DLD1 (cell line): ENCODE data around the gene KIF13A.
"Not testable (repeated sequence)": the region's sequence is repeated elsewhere in the genome, so short reads cannot be mapped to it uniquely, and the experiment has no call there.

Experiments
- in situ Hi-C: cut with HindIII; loops from 2 replicates; pipeline ENCODE4 v1.10.0; 2017; ENCODE audit warnings: low sequenced_read_pairs

The KIF13A gene

DNA sequence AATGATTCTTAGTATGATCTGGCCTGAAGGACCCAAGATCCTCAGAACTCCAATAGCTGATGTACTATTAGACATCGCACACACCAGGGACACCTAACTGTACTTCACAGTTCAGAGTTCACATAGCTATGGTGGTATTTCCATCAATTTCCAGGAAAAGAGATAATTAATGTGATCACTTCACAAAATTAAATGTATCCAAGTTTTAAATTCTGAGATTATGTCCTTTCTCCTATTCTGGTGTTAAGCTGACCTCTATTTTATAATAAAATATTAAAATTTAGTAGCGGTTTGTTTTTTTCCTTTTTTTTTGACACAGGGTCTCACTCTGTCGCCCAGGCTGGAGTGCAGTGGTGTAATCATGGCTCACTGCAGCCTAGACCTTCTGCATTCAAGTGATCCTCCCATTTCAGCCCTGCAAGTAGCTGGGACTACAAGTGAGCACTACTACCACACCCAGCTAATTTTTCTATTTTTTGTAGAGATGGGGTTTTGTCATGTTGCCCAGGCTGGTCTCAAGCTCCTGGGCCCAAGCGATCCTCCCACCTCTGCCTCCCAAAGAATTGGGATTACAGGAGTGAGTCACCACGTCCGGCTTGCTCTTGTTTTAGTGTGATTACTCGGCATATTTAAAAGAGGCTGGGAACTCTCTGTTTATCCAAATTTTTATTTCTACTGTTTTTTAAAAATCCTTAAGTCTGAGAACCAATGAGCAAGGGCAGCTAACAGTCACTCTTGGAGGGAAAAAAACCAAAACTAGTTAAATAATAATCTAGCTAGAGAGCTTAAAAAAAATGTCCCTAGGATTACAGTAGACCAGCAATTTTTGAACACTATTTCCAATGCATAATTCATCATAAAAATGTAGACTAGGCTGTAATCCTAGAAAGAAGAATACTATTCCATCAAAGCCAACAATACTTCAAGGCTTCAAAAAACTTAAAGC lies 16.0 kb downstream of the KIF13A start:
- in situ Hi-C loops = loop anchor here (25.0 kb wide), 1 partner anchor 159 kb away; no protein-coding TSS in a partner anchor

DNA sequence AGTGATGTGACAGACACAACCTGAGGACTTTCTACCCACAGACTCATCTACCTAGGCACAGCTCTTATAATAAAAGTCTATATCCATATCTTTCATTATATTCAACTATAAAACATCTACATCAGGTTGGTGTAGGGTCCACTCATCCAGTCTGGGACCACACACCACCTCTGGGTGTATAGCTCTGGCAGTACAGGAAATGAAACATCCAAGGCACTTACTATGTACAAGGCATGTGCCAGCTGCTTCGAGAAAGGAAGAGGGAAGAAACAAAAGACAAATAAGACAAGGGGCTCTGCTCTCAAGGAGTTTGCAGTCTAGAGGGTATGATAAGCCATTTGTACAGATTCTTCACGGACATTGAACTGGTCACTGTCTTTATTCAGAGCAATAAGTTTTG lies 18.6 kb downstream of the KIF13A start:
- in situ Hi-C loops = loop anchor here (25.0 kb wide), 1 partner anchor 157 kb away; no protein-coding TSS in a partner anchor

DNA sequence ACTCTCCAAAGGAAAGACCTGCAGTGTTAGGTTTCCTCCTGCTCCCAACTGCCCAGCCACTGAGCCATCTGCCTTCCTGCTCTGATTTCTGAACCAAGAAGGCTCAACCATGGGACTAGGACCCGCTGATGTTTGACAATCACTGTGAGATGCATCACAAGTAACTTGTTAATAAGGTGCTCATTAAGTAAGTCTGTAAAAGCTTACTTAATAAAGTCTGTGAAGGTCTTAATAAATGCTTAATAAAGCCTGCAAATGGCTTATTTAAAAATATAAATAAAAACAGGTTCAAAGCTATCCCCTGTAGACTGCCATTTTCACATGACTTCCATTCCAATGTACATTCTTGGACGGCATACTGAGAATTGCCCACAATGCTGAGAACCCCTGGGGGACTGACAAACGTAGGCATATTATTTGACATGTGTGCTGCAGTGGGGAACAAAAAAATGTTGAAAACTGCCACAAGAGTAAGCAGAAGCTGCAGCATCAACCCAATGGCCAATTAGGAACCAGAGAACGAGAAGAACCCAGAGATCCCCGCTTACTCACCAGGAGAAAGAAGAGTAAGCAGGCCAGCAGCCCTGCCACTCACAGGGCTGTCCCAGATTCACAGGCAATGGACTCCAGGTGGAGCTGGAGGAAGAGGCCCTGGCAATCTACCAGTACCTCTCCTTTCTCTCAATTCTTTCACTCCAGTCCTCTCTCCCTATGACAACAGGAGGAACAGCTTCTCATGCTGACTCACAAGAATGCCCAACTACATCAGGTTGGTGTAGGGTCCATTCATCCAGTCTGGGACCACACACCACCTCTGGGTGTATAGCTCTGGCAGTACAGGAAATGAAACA lies 19.5 kb downstream of the KIF13A start:
- in situ Hi-C loops = loop anchor here (25.0 kb wide), 1 partner anchor 156 kb away; no protein-coding TSS in a partner anchor

DNA sequence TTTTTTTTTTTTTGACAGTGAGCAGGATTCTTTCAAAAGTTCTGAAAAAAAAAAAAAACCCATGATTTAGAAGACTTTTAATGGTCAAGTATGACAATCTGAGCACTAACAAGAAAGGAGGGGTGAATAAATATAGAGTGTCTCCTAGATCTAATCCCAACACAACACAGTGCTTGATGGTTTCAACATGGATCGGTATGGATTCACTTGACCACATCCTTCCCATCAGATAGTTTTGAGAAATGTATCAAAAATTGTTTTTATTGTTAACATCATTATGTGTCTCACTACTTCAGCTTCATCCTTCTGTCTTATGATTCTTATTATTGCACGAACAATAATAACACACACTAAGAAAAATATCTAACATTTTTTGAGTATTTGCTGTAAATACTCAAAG lies 21.0 kb downstream of the KIF13A start:
- in situ Hi-C loops = loop anchor here (25.0 kb wide), 1 partner anchor 154 kb away; no protein-coding TSS in a partner anchor

DNA sequence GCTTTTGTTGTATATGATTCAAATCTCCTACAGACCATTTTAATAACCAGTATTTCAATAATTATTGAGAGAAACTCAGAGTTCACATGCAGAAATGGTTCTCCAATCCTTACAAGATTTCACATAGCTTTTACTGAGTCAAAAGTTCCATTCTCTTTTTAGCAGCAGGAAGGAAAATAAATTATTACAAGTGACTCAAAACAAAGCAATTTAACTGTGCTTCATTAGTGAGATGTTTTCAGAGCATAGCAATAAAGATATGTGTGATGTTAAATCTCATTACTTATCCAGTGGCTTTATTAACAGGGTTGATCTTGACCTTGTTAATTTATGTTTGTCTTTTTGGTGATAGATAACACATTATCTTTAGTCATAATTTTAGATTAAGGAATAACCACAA lies 22.0 kb downstream of the KIF13A start:
- in situ Hi-C loops = loop anchor here (25.0 kb wide), 1 partner anchor 153 kb away; no protein-coding TSS in a partner anchor

DNA sequence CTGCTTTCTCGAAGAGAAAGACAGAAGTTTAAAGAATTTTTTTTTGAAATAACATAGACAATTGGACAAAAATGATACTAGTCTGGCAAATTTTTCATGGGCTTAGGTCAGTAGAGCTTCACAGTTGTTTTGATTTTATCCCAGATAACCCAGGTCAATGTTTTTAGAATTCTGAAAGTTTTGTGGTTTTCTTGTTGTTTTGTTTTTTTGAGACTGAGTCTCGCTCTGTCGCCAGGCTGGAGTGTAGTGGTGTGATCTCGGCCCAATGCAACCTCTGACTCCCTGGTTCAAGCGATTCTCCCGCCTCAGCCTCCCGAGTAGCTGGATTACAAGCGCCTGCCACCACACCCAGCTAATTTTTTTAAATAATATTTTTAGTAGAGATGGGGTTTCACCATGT lies 22.8 kb downstream of the KIF13A start:
- in situ Hi-C loops = loop anchor here (25.0 kb wide), 1 partner anchor 152 kb away; no protein-coding TSS in a partner anchor

DNA sequence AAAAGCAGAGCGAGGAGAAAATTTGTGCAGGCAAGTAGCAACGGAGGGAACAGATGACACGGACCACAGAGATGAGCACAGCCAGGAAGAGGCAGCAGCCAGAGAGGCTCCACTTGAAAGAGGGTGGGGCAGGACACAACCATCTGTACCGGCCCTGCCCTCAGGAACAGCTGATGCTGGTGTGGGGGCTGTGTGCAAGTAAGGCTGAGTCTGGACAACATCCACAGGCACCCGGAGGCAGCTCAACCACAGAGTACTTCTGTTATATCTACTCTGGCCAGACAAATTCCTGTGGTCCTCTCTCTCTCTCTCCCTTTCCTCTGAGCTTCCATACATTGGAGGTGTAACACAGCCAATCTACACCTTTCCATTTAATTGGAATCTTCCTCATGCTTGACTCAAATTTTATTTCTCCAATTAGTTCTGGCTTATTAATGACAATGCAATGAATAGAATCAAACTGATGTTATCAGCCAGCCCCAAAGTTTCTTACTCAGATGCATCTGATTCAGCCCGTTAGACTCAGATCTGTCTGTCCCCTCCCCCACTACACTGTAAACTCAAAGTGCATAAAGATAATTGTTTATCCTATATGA lies 24.9 kb downstream of the KIF13A start:
- in situ Hi-C loops = loop anchor here (25.0 kb wide), 1 partner anchor 150 kb away; no protein-coding TSS in a partner anchor

DNA sequence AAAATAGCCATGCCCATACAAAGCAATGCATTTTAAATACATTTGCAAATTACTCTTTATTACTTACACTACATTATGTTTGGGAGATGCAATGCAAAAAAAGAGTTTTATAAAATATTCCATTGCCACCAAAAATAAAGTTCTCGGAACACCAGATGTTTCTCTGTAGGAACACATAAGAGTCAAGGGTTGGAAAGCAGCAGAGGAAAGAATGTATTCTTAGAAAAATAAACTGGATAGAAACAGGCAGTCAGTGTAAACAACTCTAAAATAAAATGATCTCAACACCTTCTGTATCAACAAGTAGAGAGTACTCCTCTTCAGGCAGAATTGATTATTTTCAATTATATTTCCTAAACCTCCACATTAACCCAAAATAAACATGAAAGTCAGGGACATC lies 28.1 kb downstream of the KIF13A start:
- in situ Hi-C loops = loop anchor here (25.0 kb wide), 1 partner anchor 147 kb away; no protein-coding TSS in a partner anchor

DNA sequence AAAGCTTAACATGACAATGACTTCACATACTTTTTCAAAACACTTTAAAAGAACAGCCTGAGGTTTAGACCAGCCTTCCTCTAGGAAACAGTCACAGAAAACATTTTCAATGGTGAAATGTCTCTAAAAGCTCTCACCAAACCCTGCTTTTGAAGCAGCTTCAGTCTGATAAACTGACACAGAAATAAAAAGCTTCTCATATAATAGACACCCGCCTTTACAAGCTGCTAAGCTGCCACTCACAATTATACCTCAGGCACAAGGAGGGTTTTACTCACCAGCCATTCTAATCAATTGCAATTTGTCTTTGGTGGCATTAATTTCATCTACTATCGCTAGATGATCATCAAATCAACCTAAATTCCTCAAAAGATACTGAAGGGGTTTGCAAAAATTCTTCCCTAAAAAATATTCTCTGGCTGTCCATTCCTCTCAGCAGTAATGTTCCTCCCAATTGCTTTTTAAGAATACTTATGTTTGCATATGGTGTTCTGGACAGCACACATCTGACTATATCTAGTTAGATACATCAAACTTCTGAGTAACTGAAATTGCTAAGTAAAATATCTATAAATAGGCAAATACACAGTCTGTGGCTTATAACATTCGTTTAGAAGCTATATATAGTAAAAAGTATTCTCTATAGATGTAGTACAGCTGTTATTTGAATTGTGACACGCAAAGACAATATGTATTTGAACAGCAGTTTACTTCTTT lies 29.4 kb downstream of the KIF13A start:
- in situ Hi-C loops = loop anchor here (25.0 kb wide), 1 partner anchor 146 kb away; no protein-coding TSS in a partner anchor

DNA sequence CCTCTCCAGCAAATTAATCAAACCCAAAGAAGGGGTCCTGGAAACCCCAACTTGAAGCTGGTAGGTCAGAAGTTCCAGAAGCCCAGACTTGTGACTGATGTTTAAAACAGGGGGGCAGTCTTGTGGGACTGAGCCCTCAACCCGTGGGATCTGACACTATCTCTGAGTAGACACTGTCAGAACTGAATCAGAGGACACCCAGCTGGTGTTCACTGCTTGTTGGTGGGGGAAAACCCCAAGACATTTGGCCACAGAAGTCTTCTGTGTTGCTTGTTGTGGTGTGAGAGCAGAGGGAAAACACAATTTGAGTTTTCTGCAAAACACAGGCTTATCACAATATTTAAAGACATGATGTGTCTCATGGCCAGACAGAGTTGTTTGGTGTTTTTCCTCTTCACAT lies 29.9 kb downstream of the KIF13A start:
- in situ Hi-C loops = loop anchor here (25.0 kb wide), 1 partner anchor 145 kb away; no protein-coding TSS in a partner anchor

DNA sequence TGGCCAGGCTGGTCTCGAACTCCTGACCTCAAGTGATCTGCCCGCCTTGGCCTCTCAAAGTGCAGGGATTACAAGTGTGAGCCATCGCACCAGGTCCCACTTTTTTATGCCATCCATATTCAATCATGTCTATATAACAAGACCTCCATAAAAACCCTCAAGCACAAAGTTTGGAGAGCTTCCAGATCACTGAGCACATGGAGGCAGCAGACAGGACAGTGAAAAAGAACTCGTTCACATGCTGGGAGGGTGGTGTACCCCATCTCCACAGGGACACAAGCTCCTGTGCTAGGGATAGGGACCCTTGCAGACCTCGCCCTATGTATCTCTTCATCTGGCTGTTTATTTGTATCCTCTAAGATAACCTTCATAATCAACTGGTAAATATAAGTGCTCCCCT lies 30.3 kb downstream of the KIF13A start:
- in situ Hi-C loops = loop anchor here (25.0 kb wide), 1 partner anchor 145 kb away; no protein-coding TSS in a partner anchor

DNA sequence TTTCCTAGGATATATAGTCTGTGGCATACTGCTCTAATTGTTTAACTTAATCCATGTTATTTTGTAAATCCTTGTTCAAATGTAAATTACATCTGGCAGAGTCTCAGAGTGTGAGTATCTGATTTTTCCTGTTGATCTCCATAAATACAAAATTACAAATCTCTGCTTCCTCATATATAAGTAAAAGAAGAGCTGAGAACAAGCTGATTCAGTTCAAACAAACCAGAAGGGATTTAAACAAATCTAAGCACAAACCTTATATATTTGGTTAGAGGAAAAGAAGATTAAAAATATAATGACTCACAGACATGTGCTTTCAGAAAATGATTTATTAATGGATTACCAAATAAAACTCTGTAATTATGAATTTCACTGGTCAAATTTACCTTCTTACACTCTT lies 37.3 kb downstream of the KIF13A start:
- in situ Hi-C loops = loop anchor here (25.0 kb wide), 1 partner anchor 138 kb away; no protein-coding TSS in a partner anchor

DNA sequence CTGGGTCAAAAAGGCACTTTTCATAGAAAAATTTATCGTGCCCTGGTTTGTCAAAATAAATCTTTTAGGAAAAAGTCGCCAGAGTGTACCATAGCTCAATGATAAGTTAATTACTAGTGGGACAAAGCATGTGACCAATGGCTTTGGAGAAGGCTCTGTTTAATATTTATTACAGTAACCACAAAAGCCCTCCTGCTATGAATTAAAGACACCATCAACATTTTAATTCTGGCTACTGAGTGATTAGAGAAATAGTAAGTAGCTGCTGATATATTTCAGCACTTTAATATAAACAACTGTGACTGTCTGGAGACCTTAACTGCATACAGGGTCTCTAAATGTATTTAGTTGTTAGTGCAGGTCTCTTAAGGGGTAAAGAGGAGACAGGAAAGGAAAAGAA lies 38.3 kb downstream of the KIF13A start:
- in situ Hi-C loops = no loop called here

DNA sequence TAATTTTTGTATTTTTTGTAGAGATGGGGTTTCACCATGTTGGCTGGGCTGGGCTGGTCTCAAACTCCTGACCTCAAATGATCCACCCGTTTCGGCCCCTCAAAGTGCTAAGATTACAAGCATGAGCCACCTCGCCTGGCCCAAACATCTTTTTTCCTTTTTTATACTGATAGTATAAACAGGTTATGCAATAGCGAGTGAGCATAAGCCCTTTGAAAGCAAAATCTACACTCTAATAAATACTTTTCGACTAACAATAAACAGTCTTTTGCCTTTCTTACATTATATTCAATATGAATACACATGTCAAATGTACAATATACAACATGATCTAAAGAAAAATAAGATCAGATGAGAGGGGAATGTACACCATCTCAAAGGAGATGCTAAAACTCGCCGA lies 38.7 kb downstream of the KIF13A start:
- in situ Hi-C loops = no loop called here

DNA sequence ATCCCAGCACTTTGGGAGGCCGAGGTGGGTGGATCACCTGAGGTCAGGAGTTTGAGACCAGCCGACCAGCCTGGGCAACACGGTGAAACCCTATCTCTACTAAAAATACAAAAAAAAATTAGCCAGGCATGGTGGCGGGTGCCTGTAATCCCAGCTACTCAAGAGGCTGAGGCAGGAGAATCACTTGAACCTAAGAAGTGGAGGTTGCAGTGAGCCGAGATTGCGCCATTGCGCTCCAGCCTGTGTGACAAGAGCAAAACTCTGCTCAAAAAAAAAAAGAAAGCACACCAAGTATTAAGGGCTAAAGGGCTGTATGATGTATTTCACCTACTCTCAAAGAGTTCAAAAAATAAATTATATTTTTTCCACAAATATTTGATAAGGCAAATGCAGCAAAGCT lies 39.9 kb downstream of the KIF13A start:
- in situ Hi-C loops = not testable (repeated sequence)

DNA sequence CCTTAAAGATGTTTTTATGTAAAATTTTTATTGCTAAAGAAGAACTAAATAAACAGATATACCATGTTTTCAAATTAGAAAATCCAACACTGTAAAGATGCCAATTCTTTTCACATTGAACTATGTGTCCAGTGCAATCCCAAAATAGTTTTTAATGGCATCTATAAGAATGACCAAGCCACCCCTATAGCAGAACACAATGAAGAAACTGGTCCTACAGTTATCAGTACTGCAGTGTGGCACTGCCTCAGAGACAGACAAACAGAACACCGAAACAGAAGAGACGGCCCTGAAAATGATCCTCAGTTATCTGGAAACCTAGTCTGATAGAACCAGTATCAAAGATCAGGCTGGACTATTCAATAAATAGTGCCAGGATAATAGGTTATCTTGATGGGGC lies 41.9 kb downstream of the KIF13A start:
- in situ Hi-C loops = no loop called here

DNA sequence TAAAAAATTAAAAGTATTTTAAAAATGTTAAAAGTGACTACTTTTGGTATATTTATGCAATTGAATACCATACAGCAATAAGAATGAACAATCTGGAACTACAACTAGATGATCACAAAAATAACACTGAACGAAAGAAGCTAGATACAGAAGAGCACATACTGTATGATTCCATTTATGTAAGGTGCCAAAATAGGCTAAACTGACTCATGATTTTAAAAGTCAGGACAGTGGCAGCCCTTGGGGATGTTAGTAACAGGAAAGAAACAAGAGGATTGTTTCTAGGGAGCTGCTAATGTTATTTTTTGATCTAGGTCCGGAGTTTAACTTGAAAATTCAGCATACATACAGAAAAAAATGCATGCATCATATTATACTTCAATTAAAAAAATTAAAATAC lies 42.3 kb downstream of the KIF13A start:
- in situ Hi-C loops = no loop called here

DNA sequence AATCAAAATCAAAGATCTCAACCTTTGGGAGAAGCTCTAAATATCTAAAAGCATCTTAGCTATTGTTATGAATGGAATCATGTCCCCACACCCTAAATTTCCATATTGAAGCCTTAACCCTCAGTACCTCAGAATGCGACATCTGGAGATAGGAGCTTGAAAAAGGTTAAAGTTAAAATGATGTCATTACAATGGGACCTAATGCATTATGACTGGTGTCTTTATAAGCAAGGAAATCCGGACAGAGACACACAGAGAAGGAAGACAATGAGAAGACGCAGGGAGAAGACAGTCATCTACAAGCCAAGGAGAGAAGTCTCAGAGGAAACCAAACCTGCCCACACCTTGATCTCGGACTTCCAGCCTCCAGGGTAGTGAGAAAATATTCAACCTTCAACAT lies 46.1 kb downstream of the KIF13A start:
- in situ Hi-C loops = no loop called here

DNA sequence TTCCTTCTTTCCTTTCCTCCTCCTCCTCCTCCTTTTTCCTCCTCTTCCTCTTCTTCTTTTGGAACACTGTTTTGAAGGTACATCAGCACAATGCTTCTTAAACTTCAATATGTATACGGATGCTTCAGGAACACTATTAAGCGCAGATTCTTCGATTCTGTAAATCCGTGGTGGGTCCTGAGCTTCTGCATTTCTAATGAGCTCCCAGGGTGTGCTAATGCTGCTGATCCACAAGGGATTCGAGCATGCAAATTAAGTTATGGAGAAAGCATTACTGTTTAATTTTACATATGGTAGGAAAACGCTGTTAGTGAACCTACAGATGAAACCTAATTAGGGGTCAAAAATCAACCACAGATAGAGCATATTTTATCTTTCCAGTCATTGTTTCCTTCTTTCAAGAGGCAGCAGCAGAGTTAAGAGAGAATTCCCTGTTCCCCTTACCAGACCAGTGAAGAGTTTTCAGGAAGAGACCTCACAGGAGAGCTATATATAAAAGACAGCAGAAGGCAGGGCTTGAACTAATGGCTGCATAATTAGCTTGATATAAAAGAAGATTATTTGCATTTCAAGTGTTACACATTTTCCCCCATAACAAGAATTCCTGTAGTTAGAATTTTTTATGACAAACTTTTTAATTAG lies 47.2 kb downstream of the KIF13A start:
- in situ Hi-C loops = no loop called here
